Neural cell (in vitro differentiated cells): ENCODE data around the gene C1orf87. TPM values are rescaled to one million over a fixed set of nuclear protein-coding genes. Genes with fewer than 3 reads are reported as not detected.

Source experiments
- H2AFZ ChIP-seq: fragments of 200-600, 300-800 bp; sonication (generic), shearing (Covaris generic); 2 replicates; pipeline ENCODE4 v1.6.0; 2014; ENCODE audit warnings: low read depth, mild to moderate bottlenecking, antibody characterized with exemption, low read length, moderate library complexity
- H3F3A ChIP-seq: fragments of 200-600 bp; shearing (Covaris generic); 2 replicates; pipeline ENCODE4 v1.6.1; 2016; ENCODE audit warnings: mild to moderate bottlenecking, moderate library complexity, mixed read lengths, antibody characterized with exemption, low read length; ENCODE audit not compliant: insufficient read depth, poor library complexity, severe bottlenecking
- H3K27ac ChIP-seq: fragments of 200-600, 300-800 bp; sonication (generic), shearing (Covaris generic); 2 replicates; pipeline ENCODE4 v1.5.1; 2014; ENCODE audit warnings: mild to moderate bottlenecking, low read length, moderate library complexity
- H3K27me3 ChIP-seq: fragments of 300-800, 200-600 bp; sonication (generic), shearing (Covaris generic); 2 replicates; pipeline ENCODE4 v1.6.0; 2014; ENCODE audit warnings: mild to moderate bottlenecking, low read depth, low read length, moderate library complexity; ENCODE audit not compliant: insufficient read depth
- H3K36me3 ChIP-seq: fragments of 300-800, 200-600 bp; sonication (generic), shearing (Covaris generic); 2 replicates; pipeline ENCODE4 v1.5.1; 2014; ENCODE audit warnings: mild to moderate bottlenecking, antibody characterized with exemption, low read length, moderate library complexity; ENCODE audit not compliant: insufficient read depth
- H3K4me2 ChIP-seq: fragments of 300-800, 200-600 bp; sonication (generic), shearing (Covaris generic); 2 replicates; pipeline ENCODE4 v1.6.0; 2014; ENCODE audit warnings: mild to moderate bottlenecking, low read length
- H3K4me3 ChIP-seq: fragments of 300-800, 200-600 bp; sonication (generic), shearing (Covaris generic); 2 replicates; pipeline ENCODE4 v1.5.1; 2014; ENCODE audit warnings: mild to moderate bottlenecking, low read length, moderate library complexity
- H3K79me2 ChIP-seq: fragments of 200-600 bp; shearing (Covaris generic); replicated peaks from 2 replicates; pipeline ENCODE4 v1.6.0; 2014; ENCODE audit warnings: mild to moderate bottlenecking, low read length, moderate library complexity; ENCODE audit not compliant: insufficient read depth
- H3K9ac ChIP-seq: fragments of 300-800, 200-600 bp; sonication (generic), shearing (Covaris generic); 2 replicates; pipeline ENCODE4 v1.6.1; 2016; ENCODE audit warnings: mild to moderate bottlenecking, low read length, mixed read lengths
- H3K9me2 ChIP-seq: fragments of 200-600 bp; shearing (Covaris generic); 2 replicates; pipeline ENCODE4 v1.6.1; 2016; ENCODE audit warnings: mild to moderate bottlenecking, low read length, mixed read lengths; ENCODE audit not compliant: insufficient read depth
- H3K9me3 ChIP-seq: fragments of 200-600, 300-800 bp; sonication (generic), shearing (Covaris generic); 2 replicates; pipeline ENCODE4 v1.6.1; 2016; ENCODE audit warnings: mild to moderate bottlenecking, mixed run types, low read length, moderate library complexity, mixed read lengths
- H4K20me1 ChIP-seq: fragments of 200-600 bp; shearing (Covaris generic); 2 replicates; pipeline ENCODE4 v1.6.1; 2016; ENCODE audit warnings: mild to moderate bottlenecking, mixed run types; ENCODE audit not compliant: insufficient read depth
- EP300 ChIP-seq: fragments of 450-650 bp; conservative IDR thresholded peaks from 2 replicates; pipeline ENCODE4 v1.6.1; 2014; ENCODE audit warnings: antibody characterized with exemption, mild to moderate bottlenecking, moderate library complexity; ENCODE audit not compliant: poor library complexity, severe bottlenecking
- EZH2 ChIP-seq: fragments of 200-600, 300-800 bp; shearing (Covaris generic), sonication (generic); IDR thresholded peaks from 2 replicates; pipeline ENCODE4 v1.6.1; 2014; ENCODE audit warnings: antibody characterized with exemption, low read length, borderline replicate concordance, mild to moderate bottlenecking; ENCODE audit not compliant: insufficient read depth, poor library complexity, severe bottlenecking
- MXI1 ChIP-seq: fragments of 450-650 bp; conservative IDR thresholded peaks from 2 replicates; pipeline ENCODE4 v1.6.1; 2014; ENCODE audit warnings: antibody characterized with exemption, mild to moderate bottlenecking; ENCODE audit not compliant: poor library complexity, severe bottlenecking
- POLR2AphosphoS5 ChIP-seq: IDR thresholded peaks from 2 replicates; pipeline ENCODE4 v1.6.1; 2012
- RAD21 ChIP-seq: fragments of 450-650 bp; conservative IDR thresholded peaks from 2 replicates; pipeline ENCODE4 v1.6.1; 2014; ENCODE audit warnings: antibody characterized with exemption, mild to moderate bottlenecking, moderate library complexity
- REST ChIP-seq: IDR thresholded peaks from 2 replicates; pipeline ENCODE4 v1.6.1; 2012; ENCODE audit warnings: borderline replicate concordance
- SMC3 ChIP-seq: fragments of 450-650 bp; conservative IDR thresholded peaks from 2 replicates; pipeline ENCODE4 v1.6.1; 2014; ENCODE audit warnings: antibody characterized with exemption, mild to moderate bottlenecking, moderate library complexity; ENCODE audit not compliant: poor library complexity
- TAF1 ChIP-seq: IDR thresholded peaks from 2 replicates; pipeline ENCODE4 v1.6.1; 2012; ENCODE audit warnings: low read depth
- polyA plus RNA-seq: library from polyadenylated mRNA; depleted of rRNA; stranded (reverse); fragments of >200 nt; gene quantifications from 2 replicates; pipeline ENCODE4 v1.2.3, GENCODE V29; 2014
- TF ChIP-seq, protein P1 (sequence below): fragments of 450-650 bp; IDR thresholded peaks from 2 replicates; pipeline ENCODE4 v1.5.1; 2014; ENCODE audit warnings: antibody characterized with exemption, mild to moderate bottlenecking, moderate library complexity; ENCODE audit not compliant: poor library complexity, severe bottlenecking

Gene C1orf87
- polyA plus RNA-seq, 1 donor from 2014 or later = not detected

DNA sequence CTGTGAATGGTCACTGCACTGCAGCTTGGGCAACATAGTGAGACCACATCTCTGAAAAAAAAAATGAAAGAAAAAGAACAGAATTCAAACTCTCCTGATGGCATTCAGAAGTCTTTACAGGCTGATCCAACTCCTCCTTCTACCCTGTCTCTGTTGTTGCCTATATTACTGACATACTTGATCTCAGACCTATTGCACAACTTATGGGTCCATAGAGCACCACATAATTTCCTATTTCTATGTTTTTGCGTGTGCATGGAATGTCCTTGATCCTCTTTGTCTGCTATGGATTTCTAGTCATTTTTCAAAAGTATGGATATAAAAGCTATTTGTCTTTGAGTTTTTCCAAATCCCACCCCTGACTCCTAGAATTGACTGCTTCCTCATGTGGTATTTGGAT, 124.6 kb downstream of the C1orf87 start:
- no peaks in the 10 kb centered on the region for H3F3A ChIP-seq
- no peak overlapping the region for H3K4me2 ChIP-seq
- H3K79me2 ChIP-seq = no peaks in the 10 kb centered on the region
- no peaks in the 10 kb centered on the region for H3K9me3 ChIP-seq
- no peak overlapping the region for H2AFZ ChIP-seq
- TF ChIP-seq EP300 (no peak), EZH2 (no peak), POLR2AphosphoS5 (no peak)
- TF ChIP-seq, protein P1, sequence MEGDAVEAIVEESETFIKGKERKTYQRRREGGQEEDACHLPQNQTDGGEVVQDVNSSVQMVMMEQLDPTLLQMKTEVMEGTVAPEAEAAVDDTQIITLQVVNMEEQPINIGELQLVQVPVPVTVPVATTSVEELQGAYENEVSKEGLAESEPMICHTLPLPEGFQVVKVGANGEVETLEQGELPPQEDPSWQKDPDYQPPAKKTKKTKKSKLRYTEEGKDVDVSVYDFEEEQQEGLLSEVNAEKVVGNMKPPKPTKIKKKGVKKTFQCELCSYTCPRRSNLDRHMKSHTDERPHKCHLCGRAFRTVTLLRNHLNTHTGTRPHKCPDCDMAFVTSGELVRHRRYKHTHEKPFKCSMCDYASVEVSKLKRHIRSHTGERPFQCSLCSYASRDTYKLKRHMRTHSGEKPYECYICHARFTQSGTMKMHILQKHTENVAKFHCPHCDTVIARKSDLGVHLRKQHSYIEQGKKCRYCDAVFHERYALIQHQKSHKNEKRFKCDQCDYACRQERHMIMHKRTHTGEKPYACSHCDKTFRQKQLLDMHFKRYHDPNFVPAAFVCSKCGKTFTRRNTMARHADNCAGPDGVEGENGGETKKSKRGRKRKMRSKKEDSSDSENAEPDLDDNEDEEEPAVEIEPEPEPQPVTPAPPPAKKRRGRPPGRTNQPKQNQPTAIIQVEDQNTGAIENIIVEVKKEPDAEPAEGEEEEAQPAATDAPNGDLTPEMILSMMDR = no peak
- no peaks in the 10 kb centered on the region for H3K9me2 ChIP-seq
- H3K27me3 ChIP-seq = no peaks in the 10 kb centered on the region
- no peak overlapping the region for H3K27ac ChIP-seq
- no peaks in the 10 kb centered on the region for H4K20me1 ChIP-seq
- no peak overlapping the region for H3K9ac ChIP-seq
- H3K36me3 ChIP-seq = no peaks in the 10 kb centered on the region
- H3K4me3 ChIP-seq = no peak overlapping the region

- H3K36me3 ChIP-seq = no peaks in the 10 kb centered on the region
- TF ChIP-seq REST (no peak), EP300 (no peak), MXI1 (no peak), EZH2 (no peak), POLR2AphosphoS5 (no peak), SMC3 (peak; percentile 87), TAF1 (no peak), RAD21 (peak; percentile 89)
- TF ChIP-seq, protein P1 = peak; percentile 91
- H3K79me2 ChIP-seq = no peaks in the 10 kb centered on the region
- H2AFZ ChIP-seq = no peak overlapping the region
- H3F3A ChIP-seq = no peaks in the 10 kb centered on the region
- H3K9me2 ChIP-seq = no peaks in the 10 kb centered on the region
- H3K27ac ChIP-seq = no peak overlapping the region
- no peaks in the 10 kb centered on the region for H3K27me3 ChIP-seq
- H3K4me2 ChIP-seq = no peak overlapping the region
- H3K9me3 ChIP-seq = no peaks in the 10 kb centered on the region
- H4K20me1 ChIP-seq = no peaks in the 10 kb centered on the region
- H3K9ac ChIP-seq = no peak overlapping the region
- H3K4me3 ChIP-seq = no peak overlapping the region
Observed at GRCh38 chr1:59947047-59947938, 126.3 kb downstream of the C1orf87 start.
